HG03196 (cell line): ENCODE results near the gene VPS13A.
"Not testable (repeated sequence)": the region's sequence is repeated elsewhere in the genome, so short reads cannot be mapped to it uniquely, and the experiment has no call there.

Experiments
- ATAC-seq: cut with Tn5 transposase; IDR thresholded peaks from one replicate; pipeline ENCODE4 v1.9.1; 2021; ENCODE audit not compliant: unreplicated experiment

Gene VPS13A

DNA sequence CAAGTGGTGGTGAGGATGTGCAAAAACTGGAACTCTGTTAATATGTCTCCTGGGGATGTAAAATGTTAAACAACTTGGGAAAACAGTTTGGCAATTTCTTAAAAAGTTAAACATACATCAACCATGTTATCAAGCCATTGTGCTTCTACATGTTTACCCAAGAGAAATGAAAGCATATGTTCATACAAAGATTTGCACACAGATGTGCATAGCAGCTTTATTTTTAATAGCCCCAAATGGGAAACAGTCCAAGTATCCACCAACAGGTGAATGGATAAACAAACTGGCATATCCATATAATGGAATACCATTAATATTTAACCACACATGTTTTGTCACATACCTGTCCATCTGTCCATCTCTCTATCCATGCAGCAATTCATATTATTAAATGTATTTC, 6.2 kb downstream of the VPS13A start:
- ATAC-seq, result no peak

DNA sequence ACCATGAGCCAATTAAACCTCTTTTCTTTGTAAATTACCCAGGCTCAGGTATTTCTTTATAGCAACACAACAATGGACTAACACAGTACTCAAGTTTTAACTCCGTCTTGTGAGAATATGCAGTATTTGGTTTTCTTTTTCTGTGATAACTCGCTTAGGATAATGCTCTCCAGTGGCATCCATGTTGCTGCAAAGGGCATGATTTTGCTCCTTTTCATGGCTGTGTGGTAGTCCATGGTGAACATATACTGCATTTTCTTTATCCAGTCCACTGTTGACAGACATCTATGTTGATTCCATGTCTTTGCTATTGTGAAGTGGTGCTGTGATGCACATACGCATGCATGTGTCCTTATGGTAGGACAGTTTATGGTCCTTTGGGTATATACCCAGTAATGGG, 10.9 kb downstream of the VPS13A start:
- ATAC-seq, result no peak

GRCh38 chr9:77194423-77194822, 17.1 kb downstream of the VPS13A start:
- no peak for ATAC-seq

GRCh38 chr9:77210116-77210515, 32.8 kb downstream of the VPS13A start:
- ATAC-seq, result no peak

GRCh38 chr9:77211561-77211960, 34.2 kb downstream of the VPS13A start:
- ATAC-seq, result no peak

DNA sequence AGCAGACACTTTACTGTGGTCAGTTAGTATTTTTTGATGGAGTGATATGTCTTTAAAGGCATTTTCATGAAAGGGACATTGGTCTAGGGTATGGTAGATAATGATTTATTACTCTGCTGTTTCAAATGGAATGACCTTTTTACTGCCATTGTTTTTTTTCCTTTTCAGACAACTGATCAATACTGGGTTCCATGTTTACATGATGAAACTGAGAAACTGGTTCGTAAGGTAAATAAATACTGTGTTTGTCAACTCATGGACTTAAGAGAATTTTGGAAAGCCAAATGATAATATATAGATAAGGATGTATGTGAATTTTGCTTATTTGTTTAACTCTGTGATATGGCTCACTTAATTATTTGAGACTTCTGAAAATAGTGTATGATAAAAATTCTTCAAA, 35.5 kb downstream of the VPS13A start:
- no peak for ATAC-seq

GRCh38 chr9:77215874-77216273, 38.5 kb downstream of the VPS13A start:
- no peak for ATAC-seq

DNA sequence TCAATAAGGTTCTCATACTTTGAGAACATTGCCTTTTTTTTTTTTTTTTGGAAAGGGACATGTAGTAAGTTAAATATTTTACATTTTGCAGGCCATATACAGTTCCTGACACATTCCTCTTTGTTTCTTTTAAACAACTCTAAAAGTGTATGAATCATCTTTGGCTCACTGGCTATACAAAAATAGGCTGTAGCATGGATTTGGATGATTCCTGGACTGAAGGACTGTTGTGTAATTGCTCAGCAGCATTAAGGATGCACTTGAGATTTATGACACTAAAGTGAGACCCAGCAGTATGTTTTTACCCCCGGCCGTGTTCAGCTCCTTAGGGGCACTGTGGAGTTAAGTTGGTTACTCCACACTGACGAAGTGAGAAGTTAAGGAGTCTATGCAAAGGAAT, 41.3 kb downstream of the VPS13A start:
- ATAC-seq, result no peak

GRCh38 chr9:77221431-77221830, 44.1 kb downstream of the VPS13A start:
- ATAC-seq, result no peak

DNA sequence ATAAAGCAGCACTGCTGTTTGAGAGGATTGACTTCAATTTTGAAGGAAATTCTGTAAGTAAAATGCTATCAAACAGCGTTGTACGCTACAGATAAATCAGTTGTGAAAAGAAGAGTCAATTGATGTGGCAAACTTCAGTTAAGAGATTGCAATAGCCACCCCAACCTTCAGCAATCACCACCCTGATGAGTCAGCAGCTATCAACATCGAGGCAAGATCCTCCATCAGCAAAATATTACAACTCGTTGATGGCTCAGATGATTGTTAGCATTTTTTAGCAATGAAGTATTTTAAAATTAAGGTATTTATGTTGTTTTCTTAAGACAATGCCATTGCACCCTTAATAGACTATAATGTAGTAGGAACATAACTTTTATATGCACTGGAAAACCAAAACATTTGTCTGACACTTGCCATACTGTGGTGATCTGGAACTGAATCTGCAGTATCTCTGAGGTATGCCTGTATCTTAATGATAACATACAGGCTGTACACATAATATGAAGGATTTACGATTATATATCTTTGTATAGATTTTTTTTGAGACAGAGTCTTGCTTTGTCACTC, 47.5 kb downstream of the VPS13A start:
- no peak for ATAC-seq

DNA sequence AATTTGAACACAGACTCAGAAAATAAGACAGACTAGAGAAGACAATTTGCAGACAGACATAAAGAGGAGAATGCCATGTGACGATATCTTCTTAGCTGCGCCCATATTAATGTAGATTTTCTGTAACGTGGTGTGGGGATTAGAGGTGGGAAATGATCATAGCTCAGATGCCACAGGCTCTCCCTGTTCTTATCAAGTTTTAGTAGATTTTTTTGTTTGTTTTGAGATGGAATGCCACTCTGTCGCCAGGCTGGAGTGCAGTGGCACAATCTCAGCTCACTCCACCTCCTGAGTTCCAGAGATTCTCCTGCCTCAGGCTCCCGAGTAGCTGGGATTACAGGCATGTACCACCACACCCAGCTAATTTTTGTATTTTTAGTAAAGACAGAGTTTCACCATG, 59.4 kb downstream of the VPS13A start:
- no peak for ATAC-seq

- no peak for ATAC-seq
Observed at GRCh38 chr9:77237896-77238295, 60.6 kb downstream of the VPS13A start.

GRCh38 chr9:77251050-77251449, 73.7 kb downstream of the VPS13A start:
- ATAC-seq, result no peak

DNA sequence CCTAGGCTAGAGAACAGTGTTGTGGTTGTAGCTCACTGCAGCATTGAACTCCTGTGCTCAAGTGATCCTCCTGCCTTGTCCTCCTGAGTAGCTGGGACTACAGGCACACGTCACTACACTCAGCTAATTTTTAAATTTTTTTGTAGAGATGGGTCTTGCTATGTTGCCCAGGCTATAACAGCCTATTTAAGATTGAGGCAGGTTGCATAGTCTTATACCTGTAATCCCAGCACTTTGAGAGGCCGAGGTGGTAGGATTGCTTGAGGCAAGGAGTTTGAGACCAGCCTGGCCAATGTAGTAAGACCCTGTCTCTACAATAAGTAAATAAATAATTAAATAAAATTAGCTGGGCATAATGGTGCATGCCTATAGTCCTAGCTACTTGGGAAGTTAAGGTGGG, 79.9 kb downstream of the VPS13A start:
- no peak for ATAC-seq

DNA sequence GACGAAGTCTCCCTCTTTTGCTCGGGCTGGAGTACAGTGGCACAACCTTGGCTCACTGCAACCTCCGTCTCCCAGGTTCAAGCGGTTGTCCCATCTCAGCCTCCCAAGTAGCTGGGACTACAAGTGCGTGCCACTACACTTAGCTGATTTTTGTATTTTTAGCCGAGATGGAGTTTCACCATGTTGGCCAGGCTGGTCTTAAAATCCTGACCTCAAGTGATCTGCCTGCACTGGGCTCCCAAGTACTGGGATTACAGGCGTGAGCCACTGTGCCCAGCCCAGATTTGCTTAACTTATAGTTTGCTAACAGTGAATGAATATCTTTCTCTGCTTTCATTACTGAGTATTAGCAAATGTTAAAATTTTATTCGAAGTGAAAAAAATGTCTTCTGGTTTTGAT, 84.3 kb downstream of the VPS13A start:
- ATAC-seq, result no peak

DNA sequence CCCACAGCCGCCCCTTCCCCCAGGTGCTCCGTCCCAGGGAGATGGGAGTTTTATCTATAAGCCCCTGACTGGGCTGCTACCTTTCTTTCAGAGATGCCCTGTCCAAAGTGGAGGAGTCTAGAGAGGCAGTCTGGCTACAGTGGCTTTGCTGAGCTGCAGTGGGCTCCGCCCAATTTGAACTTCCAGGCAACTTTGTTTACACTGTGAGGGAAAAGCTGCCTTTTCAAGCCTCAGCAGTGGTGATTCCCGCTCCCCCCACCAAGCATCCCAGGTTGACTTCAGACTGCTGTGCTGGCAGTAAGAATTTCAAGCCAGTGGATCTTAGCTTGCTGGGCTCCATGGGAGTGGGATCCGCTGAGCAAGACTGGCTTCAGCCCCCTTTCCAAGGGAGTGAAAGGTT, 90.4 kb downstream of the VPS13A start:
- not testable (repeated sequence) for ATAC-seq

GRCh38 chr9:77271023-77271690, 93.8 kb downstream of the VPS13A start:
- peak; percentile 48 for ATAC-seq

- ATAC-seq, result no peak
Observed at GRCh38 chr9:77276799-77277198, 99.5 kb downstream of the VPS13A start.

DNA sequence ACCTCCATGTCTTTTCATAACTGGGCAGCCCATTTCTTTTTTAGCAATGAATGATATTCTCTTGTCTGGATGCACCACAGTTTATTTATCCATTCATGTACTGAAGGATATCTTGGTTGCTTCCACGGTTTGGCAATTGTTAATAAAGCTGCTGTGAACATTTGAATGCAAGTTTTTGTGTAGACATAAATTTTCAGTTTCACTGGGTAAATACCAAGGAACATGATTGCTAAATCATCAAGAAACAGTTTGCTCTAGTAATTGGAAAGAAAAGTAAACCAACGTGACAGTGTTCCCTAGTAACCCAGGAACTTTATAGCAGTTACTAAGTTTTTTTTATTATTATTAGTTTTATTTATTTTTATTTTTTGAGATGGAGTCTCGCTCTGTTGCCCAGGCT, 100.4 kb downstream of the VPS13A start:
- no peak for ATAC-seq

- no peak for ATAC-seq
Observed at GRCh38 chr9:77283991-77284390, 106.7 kb downstream of the VPS13A start.

GRCh38 chr9:77284616-77285015, 107.3 kb downstream of the VPS13A start:
- ATAC-seq, result no peak

DNA sequence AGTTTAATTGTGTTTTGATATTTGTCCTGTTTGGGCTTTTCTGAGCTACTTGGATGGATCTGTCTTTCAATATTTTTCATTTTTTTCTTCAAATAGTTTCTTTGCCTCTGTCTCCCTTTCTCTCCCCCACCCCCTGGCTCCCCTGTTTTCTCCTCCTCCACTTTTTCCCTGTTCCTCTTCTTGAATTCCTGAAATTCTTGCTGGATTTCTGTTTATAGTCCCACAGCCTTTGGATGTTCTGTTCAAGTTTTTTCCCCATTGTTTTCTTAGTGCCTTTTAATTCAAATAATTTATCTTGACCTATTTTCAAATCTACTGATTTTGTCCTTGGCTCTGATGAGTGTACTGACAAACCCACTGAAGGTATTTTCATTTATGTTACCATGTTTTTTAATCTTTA, 113.0 kb downstream of the VPS13A start:
- ATAC-seq, result no peak

GRCh38 chr9:77291714-77292113, 114.4 kb downstream of the VPS13A start:
- no peak for ATAC-seq
